Retinal pigment epithelial cell (primary cell): Measurements from ENCODE around the gene GABRB2.
"Not testable (repeated sequence)": the region's sequence is repeated elsewhere in the genome, so short reads cannot be mapped to it uniquely, and the experiment has no call there.

ENCODE experiments used
- DNase-seq: peaks from one replicate; pipeline ENCODE4 v3.0.0-alpha.2; 2010; ENCODE audit warnings: low read depth
- H3K4me3 ChIP-seq: 2 replicates; pipeline ENCODE4 v1.5.1; 2011; ENCODE audit warnings: mild to moderate bottlenecking, low read length, control low read depth, moderate library complexity
- TF ChIP-seq, protein P1 (sequence below): conservative IDR thresholded peaks from 2 replicates; pipeline ENCODE4 v1.5.1; 2011; ENCODE audit warnings: low read depth, low read length, control low read depth, inconsistent platforms

The GABRB2 gene

DNA sequence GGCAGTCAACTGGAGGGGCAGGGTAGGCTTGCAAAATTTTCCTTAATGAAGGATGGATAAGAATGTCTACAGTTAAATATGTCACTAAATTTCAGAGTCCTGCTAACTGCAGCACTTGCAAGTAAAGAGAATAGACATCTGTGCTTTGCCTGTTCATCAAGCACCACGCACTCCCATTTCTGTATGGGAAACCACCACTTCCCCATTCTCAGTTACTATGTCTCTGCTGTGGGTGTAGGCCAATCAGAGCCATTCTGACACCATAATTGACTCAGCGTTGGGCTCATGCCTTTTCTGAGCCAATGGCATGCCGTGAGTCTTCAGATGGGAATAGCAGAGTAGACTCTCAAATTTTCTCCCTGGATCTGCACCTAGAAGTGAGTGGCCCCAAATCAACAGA, 247.5 kb downstream of the GABRB2 start:
- DNase-seq: no peak
- TF ChIP-seq, protein P1, sequence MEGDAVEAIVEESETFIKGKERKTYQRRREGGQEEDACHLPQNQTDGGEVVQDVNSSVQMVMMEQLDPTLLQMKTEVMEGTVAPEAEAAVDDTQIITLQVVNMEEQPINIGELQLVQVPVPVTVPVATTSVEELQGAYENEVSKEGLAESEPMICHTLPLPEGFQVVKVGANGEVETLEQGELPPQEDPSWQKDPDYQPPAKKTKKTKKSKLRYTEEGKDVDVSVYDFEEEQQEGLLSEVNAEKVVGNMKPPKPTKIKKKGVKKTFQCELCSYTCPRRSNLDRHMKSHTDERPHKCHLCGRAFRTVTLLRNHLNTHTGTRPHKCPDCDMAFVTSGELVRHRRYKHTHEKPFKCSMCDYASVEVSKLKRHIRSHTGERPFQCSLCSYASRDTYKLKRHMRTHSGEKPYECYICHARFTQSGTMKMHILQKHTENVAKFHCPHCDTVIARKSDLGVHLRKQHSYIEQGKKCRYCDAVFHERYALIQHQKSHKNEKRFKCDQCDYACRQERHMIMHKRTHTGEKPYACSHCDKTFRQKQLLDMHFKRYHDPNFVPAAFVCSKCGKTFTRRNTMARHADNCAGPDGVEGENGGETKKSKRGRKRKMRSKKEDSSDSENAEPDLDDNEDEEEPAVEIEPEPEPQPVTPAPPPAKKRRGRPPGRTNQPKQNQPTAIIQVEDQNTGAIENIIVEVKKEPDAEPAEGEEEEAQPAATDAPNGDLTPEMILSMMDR: no peak
- H3K4me3 ChIP-seq: no peak overlapping the region

DNA sequence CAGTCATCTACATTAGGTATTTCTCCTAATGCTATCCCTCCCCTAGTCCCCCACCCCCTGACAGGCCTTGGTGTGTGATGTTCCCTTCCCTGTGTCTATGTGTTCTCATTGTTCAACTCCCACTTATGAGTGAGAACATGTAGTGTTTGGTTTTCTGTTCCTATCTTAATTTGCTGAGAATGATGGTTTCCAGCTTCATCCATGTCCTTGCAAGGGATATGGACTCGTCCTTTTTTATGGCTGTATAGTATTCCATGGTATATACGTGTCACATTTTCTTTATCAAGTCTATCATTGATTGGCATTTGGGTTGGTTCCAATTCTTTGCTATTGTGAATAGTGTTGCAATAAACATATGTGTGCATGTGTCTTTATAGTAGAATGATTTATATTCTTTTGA, 249.1 kb downstream of the GABRB2 start:
- DNase-seq, H3K4me3 ChIP-seq: not testable (repeated sequence)

DNA sequence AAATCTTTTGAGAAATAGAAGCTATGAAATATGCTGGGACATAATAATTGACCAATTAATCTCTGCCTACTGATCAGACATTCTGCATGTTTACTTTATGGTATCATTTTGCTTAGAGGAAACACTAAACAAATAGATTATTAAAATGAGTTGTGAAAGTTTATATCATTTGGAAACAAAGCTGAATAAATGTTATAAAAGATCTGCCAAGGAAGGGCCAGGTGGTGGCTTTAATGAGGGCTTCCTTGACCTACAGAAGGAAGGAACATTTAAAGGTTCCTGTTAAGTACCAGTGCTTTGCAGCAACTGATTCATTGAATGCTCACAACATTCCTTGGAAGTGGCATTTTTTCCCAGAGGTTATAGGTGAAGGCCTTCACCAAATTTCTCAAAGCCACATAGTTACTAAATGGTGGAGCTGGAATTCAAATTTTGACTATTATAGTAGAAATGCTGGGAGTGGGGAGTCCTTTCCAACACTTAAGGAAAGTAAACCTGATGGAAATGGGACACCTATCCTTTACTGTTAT, 250.7 kb downstream of the GABRB2 start:
- DNase-seq: no peak
- TF ChIP-seq, protein P1: no peak
- H3K4me3 ChIP-seq: no peak overlapping the region

DNA sequence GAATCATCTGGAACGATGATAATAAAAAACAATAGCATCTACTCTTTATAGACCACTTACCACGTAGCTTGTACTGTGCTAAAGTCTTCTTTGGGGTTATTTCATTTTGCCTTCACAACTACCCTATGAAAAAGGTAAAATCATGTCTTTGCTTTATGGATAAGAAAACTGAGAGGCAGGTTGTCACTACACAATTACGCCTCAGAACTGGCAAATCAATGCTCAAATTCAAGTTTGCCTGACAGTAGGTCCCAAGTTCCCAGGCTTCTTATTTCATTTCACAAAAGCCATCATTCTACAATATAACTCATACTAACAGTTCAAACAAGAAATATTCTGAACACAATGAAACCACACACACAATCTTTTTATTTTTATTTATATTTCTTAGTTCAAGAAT, 258.5 kb downstream of the GABRB2 start:
- no peak for DNase-seq
- no peak overlapping the region for H3K4me3 ChIP-seq
- TF ChIP-seq, protein P1: no peak

DNA sequence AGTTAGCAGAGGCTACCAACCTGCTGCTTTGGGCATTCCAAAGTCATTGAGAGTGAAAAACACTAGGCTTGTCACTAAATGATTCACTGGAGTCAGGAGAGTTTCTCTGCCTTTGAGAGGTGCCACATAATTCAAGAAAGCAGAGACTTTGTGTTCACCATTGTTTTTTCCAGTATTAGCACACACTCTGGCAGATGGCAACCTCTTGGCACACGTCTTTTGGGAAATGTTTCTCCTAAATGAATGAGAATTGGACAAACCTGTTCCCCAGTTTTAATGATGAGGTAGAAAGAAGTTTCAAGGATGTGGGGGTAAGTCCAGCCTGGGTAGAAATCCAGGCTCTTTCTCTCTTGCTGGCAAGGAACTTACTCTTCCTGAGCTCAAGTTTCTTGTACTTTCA, 259.1 kb downstream of the GABRB2 start:
- no peak overlapping the region for H3K4me3 ChIP-seq
- TF ChIP-seq, protein P1: no peak
- no peak for DNase-seq

DNA sequence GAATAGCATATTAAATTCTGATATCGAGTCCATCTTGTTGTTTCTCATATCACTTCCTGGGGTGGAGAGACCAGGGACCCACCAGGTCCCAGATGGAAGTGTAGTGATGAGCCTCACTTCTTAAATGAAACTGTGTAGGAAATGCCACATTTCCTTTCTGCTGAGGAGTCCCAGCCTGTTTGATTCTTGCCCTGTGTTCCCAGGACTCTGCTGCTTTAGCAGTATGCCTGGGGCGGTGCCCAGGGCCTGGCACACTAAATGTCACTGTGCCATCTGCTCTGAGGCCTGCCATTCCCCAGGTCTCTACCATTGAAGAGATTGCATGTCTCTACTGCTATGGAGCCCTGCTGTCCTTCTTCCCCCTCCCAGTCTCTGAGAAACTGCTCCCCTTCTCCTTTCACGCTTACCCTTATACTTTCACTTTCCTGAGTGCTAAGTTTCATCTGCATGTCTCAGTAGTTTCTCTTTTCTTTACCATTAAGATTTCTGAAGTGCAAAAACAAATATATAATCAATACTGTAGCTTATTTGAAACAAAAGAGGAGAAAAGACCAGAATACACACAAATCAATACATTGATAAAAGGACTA, 260.4 kb downstream of the GABRB2 start:
- TF ChIP-seq, protein P1: no peak
- H3K4me3 ChIP-seq: no peak overlapping the region
- DNase-seq: no peak

DNA sequence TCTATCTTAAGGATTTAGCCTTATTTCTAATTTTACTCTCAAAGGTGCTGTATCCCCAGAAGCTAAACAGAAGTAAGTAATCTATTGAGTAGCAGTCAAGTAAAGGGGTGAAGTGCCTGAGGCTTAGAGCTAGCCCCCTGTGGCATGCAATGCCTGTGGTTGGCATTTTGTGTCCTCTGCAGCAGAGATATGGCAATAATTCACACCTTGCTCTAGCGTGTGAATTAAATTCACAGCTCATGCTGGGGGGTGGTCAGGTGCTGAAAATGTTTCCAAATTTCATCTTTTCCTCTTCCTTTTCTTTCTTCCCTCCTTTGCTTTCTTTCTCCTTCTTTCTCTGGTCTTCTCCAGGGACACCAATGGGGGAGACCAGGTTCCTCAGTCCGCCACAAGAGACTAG, 262.1 kb downstream of the GABRB2 start:
- DNase-seq: no peak
- TF ChIP-seq, protein P1: no peak
- H3K4me3 ChIP-seq: no peak overlapping the region
